Middle frontal gyrus (tissue), 1 donor: ENCODE measurements around the gene KBTBD12.
"Not testable (repeated sequence)": the region's sequence is repeated elsewhere in the genome, so short reads cannot be mapped to it uniquely, and the experiment has no call there.

Source experiments
- DNase-seq: peaks from one replicate; pipeline ENCODE4 v3.0.0-alpha.2; 2015; ENCODE audit warnings: low spot score; ENCODE audit errors: extremely low spot score

Gene KBTBD12

GRCh38 chr3:127915115-127915936 lies at the start of gene KBTBD12:
TSS of gene KBTBD12 (plus strand) at chr3:127915232. CDS start at chr3:127923062, 7,830 bp downstream.
- no peak for DNase-seq

- DNase-seq, result no peak
Measured at GRCh38 chr3:127865941-127866340, 49.1 kb upstream of the KBTBD12 start.

- DNase-seq, result no peak
Measured at GRCh38 chr3:127867412-127867811, 47.6 kb upstream of the KBTBD12 start.

- DNase-seq, result no peak
Measured at GRCh38 chr3:127867986-127868385, 47.0 kb upstream of the KBTBD12 start.

GRCh38 chr3:127870156-127870555 lies 44.9 kb upstream of the KBTBD12 start:
- DNase-seq, result no peak

GRCh38 chr3:127874097-127874496 lies 40.9 kb upstream of the KBTBD12 start:
- DNase-seq, result not testable (repeated sequence)

- no peak for DNase-seq
Measured at GRCh38 chr3:127881586-127881985, 33.4 kb upstream of the KBTBD12 start.

GRCh38 chr3:127884041-127884440 lies 31.0 kb upstream of the KBTBD12 start:
- no peak for DNase-seq

- DNase-seq, result no peak
Measured at GRCh38 chr3:127886231-127886955, 28.6 kb upstream of the KBTBD12 start.

GRCh38 chr3:127886956-127887231 lies 28.1 kb upstream of the KBTBD12 start:
- DNase-seq, result no peak

GRCh38 chr3:127887321-127887720 lies 27.7 kb upstream of the KBTBD12 start:
- no peak for DNase-seq

- no peak for DNase-seq
Measured at GRCh38 chr3:127888156-127888555, 26.9 kb upstream of the KBTBD12 start.

GRCh38 chr3:127888564-127889107 lies 26.4 kb upstream of the KBTBD12 start:
- DNase-seq, result no peak

GRCh38 chr3:127889461-127889863 lies 25.6 kb upstream of the KBTBD12 start:
- DNase-seq, result no peak

- no peak for DNase-seq
Measured at GRCh38 chr3:127889976-127890650, 24.9 kb upstream of the KBTBD12 start.

GRCh38 chr3:127890651-127891290 lies 24.3 kb upstream of the KBTBD12 start:
- not testable (repeated sequence) for DNase-seq

GRCh38 chr3:127894481-127894880 lies 20.6 kb upstream of the KBTBD12 start:
- DNase-seq, result no peak

- DNase-seq, result no peak
Measured at GRCh38 chr3:127899200-127899599, 15.8 kb upstream of the KBTBD12 start.

GRCh38 chr3:127899766-127900165 lies 15.3 kb upstream of the KBTBD12 start:
- DNase-seq, result no peak

GRCh38 chr3:127900536-127900935 lies 14.5 kb upstream of the KBTBD12 start:
- DNase-seq, result no peak

GRCh38 chr3:127902486-127902885 lies 12.5 kb upstream of the KBTBD12 start:
- DNase-seq, result no peak
